ENCODE results near the gene KRCC1.

DNA sequence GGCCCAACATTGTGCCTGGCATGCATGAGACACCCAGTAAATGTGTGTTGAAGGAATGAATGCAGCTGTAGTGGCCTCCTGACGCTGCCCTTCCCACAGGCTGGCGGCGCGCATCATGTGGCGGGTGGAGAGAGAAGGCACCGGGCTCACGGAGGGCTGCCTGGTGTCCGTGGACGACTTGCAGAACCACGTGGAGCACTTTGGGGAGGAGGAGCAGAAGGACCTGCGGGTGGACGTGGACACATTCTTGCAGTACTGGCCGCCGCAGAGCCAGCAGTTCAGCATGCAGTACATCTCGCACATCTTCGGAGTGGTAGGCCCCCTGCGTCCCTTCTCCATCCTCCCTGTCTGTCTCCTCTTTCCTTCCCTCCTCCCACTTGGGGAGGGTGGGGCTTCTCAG is 32.2 kb upstream of the KRCC1 start:
- no peak for TF ChIP-seq CTCF (IDR thresholded peaks at IDR 0.05)
- no peak for TF ChIP-seq POLR2A (IDR thresholded peaks at IDR 0.05)
- no peak for TF ChIP-seq POLR2AphosphoS5 (IDR thresholded peaks at IDR 0.05)
- no peak for TF ChIP-seq EP300 (IDR thresholded peaks at IDR 0.05)

All from stomach (tissue), 4 donors.